BE2C (cell line): ENCODE measurements around the gene ZBTB48.

Source experiments
- DNase-seq: peaks from one replicate; pipeline ENCODE4 v3.0.0-alpha.2; 2020
- H3K27me3 ChIP-seq: fragments of 250-450 bp; sonication (Bioruptor Pico); 2 replicates; pipeline ENCODE4 v1.5.1; 2020; ENCODE audit warnings: mild to moderate bottlenecking
- H3K36me3 ChIP-seq: fragments of 250-450 bp; sonication (Bioruptor Pico); 2 replicates; pipeline ENCODE4 v1.5.1; 2020; ENCODE audit warnings: mild to moderate bottlenecking
- H3K4me1 ChIP-seq: fragments of 250-450 bp; sonication (Bioruptor Pico); 2 replicates; pipeline ENCODE4 v1.5.1; 2020
- H3K4me3 ChIP-seq: 2 replicates; pipeline ENCODE4 v1.5.1; 2011; ENCODE audit warnings: low read depth, low read length
- H3K9me3 ChIP-seq: fragments of 250-450 bp; sonication (Bioruptor Pico); 2 replicates; pipeline ENCODE4 v1.5.1; 2020
- CTCF ChIP-seq: IDR thresholded peaks from 2 replicates; pipeline ENCODE4 v1.5.1; 2012; ENCODE audit warnings: mild to moderate bottlenecking, low read depth, low read length

ZBTB48 gene

GRCh38 chr1:6614019-6614928, 34.5 kb downstream of the ZBTB48 start:
- Histone ChIP-seq H3K36me3 (no peaks in the 10 kb centered on the region), H3K4me1 (no peaks in the 10 kb centered on the region), H3K4me3 (peak overlapping the region; percentile 53), H3K9me3 (no peaks in the 10 kb centered on the region), H3K27me3 (no peaks in the 10 kb centered on the region)
- no peak for TF ChIP-seq CTCF
- DNase-seq, result peak; percentile 35

- Histone ChIP-seq H3K4me1 (no peaks in the 10 kb centered on the region), H3K4me3 (peak overlapping the region; percentile 51), H3K9me3 (no peaks in the 10 kb centered on the region), H3K36me3 (no peaks in the 10 kb centered on the region; the same call in none of the 2 replicates), H3K27me3 (no peaks in the 10 kb centered on the region)
- no peak for TF ChIP-seq CTCF
- DNase-seq, result no peak
These were observed 35.4 kb downstream of the ZBTB48 start for GRCh38 chr1:6614929-6615785.

- DNase-seq, result no peak
- Histone ChIP-seq H3K27me3 (no peaks in the 10 kb centered on the region), H3K36me3 (peaks cover 3% of the 10 kb centered on the region), H3K9me3 (no peaks in the 10 kb centered on the region), H3K4me1 (no peaks in the 10 kb centered on the region), H3K4me3 (no peak overlapping the region)
- no peak for TF ChIP-seq CTCF
These were observed 39.3 kb downstream of the ZBTB48 start for GRCh38 chr1:6619045-6619444.

GRCh38 chr1:6621429-6622391, 41.9 kb downstream of the ZBTB48 start:
- H3K4me1 ChIP-seq, result no peaks in the 10 kb centered on the region
- H3K4me3 ChIP-seq, result no peak overlapping the region
- no peak for DNase-seq
- no peaks in the 10 kb centered on the region for H3K27me3 ChIP-seq
- TF ChIP-seq CTCF, result no peak
- no peaks in the 10 kb centered on the region for H3K9me3 ChIP-seq
- H3K36me3 ChIP-seq, result peaks cover 3% of the 10 kb centered on the region

- H3K4me1 ChIP-seq, result no peaks in the 10 kb centered on the region
- peaks cover 3% of the 10 kb centered on the region for H3K36me3 ChIP-seq
- TF ChIP-seq CTCF, result no peak
- no peak overlapping the region for H3K4me3 ChIP-seq
- no peaks in the 10 kb centered on the region for H3K9me3 ChIP-seq
- DNase-seq, result no peak
- H3K27me3 ChIP-seq, result no peaks in the 10 kb centered on the region
These were observed 42.8 kb downstream of the ZBTB48 start for GRCh38 chr1:6622396-6623152.
